Endothelial cell of umbilical vein (primary cell): ENCODE data around the gene RPL7L1. TPM values are rescaled to one million over a fixed set of nuclear protein-coding genes. Genes with fewer than 3 reads are reported as not detected.

Experiments
- BruUV-seq: library from RNA; stranded (reverse); fragments of 400-500 nt; replicated peaks from 2 replicates; lab custom pipeline; 2021; lab: Mats Ljungman, UMichigan
- CTCF ChIA-PET: fragments of 300-600, 350-600 bp; sonication (Branson Sonifier 250); formaldehyde crosslinking; loops from one replicate; lab custom pipeline; 2021; ENCODE audit warnings: antibody characterized with exemption, inconsistent platforms; lab: Charles Lee
- POLR2A ChIA-PET: fragments of 300-600, 350-600 bp; sonication (Branson Sonifier 250); formaldehyde crosslinking; loops from one replicate; lab custom pipeline; 2021; ENCODE audit warnings: antibody characterized with exemption, inconsistent platforms; lab: Charles Lee
- DNase-seq: peaks from one replicate; pipeline ENCODE4 v3.0.0-alpha.2; 2011; ENCODE audit warnings: low read depth, low spot score
- FAIRE-seq: peaks from 2 replicates; lab custom pipeline; 2011; peaks lifted over from hg19 to GRCh38; lab: Jason Lieb, UNC
- H2AFZ ChIP-seq: 2 replicates; pipeline ENCODE4 v1.6.0; 2012; ENCODE audit warnings: low read depth, low read length, control low read depth, inconsistent platforms
- H3K27ac ChIP-seq: 2 replicates; pipeline ENCODE4 v1.5.1; 2011; ENCODE audit warnings: low read depth, mild to moderate bottlenecking, control low read depth, low read length, moderate library complexity; ENCODE audit not compliant: insufficient read depth
- H3K27me3 ChIP-seq, 2 experiments: 2 replicates each; pipeline versions ENCODE4 v1.6.0 to v1.6.1; 2011; ENCODE audit warnings: low read length in 2 of 2, mixed read lengths in 1 of 2; ENCODE audit not compliant: control insufficient read depth in 2 of 2, insufficient read depth in 2 of 2
- H3K36me3 ChIP-seq, 2 experiments: 2 replicates in 1 of 2; 3 replicates in 1 of 2; pipeline ENCODE4 v1.5.1; 2011; ENCODE audit warnings: low read length in 2 of 2, mild to moderate bottlenecking in 1 of 2, moderate library complexity in 1 of 2; ENCODE audit not compliant: control insufficient read depth in 2 of 2, insufficient read depth in 2 of 2; ENCODE audit errors: extremely low read depth in 1 of 2
- H3K4me1 ChIP-seq: 3 replicates; pipeline ENCODE4 v1.5.1; 2011; ENCODE audit warnings: mild to moderate bottlenecking, low read length; ENCODE audit not compliant: control insufficient read depth, insufficient read depth; ENCODE audit errors: extremely low read depth
- H3K4me2 ChIP-seq: 2 replicates; pipeline ENCODE4 v1.6.1; 2011; ENCODE audit warnings: low read length, control low read depth, mixed read lengths; ENCODE audit not compliant: insufficient read depth
- H3K4me3 ChIP-seq, 3 experiments: fragments of 200-600 bp in 1 of 3; sonication (generic), shearing (Covaris generic) in 1 of 3; replicated peaks in 1 of 3; 2 replicates each; pipeline ENCODE4 v1.5.1; 2011 to 2016; ENCODE audit warnings: control low read depth in 3 of 3, low read length in 3 of 3, mild to moderate bottlenecking in 2 of 3, inconsistent platforms in 1 of 3, low read depth in 1 of 3, moderate library complexity in 1 of 3; ENCODE audit not compliant: insufficient read depth in 1 of 3
- H3K79me2 ChIP-seq: 2 replicates; pipeline ENCODE4 v1.6.0; 2012; ENCODE audit warnings: low read length, inconsistent platforms; ENCODE audit not compliant: control insufficient read depth, insufficient read depth
- H3K9ac ChIP-seq: replicated peaks from 2 replicates; pipeline ENCODE3; 2011; ENCODE audit warnings: low read length, control low read depth; ENCODE audit not compliant: insufficient read depth; ENCODE audit errors: extremely low read depth
- H3K9me1 ChIP-seq: replicated peaks from 3 replicates; pipeline ENCODE4 v1.6.0; 2011; ENCODE audit warnings: mild to moderate bottlenecking, low read length; ENCODE audit not compliant: control insufficient read depth, insufficient read depth; ENCODE audit errors: extremely low read depth
- H3K9me3 ChIP-seq: replicated peaks from 2 replicates; pipeline ENCODE4 v1.5.1; 2012; ENCODE audit warnings: low read length, inconsistent platforms; ENCODE audit not compliant: control insufficient read depth, insufficient read depth
- H4K20me1 ChIP-seq: replicated peaks from 2 replicates; pipeline ENCODE3; 2011; ENCODE audit warnings: mild to moderate bottlenecking, low read length; ENCODE audit not compliant: control insufficient read depth, insufficient read depth; ENCODE audit errors: extremely low read depth
- EZH2 ChIP-seq: IDR thresholded peaks from 2 replicates; pipeline ENCODE4 v1.6.1; 2012; ENCODE audit warnings: borderline replicate concordance, low read depth, mild to moderate bottlenecking, moderate library complexity, low read length, inconsistent platforms; ENCODE audit not compliant: severe bottlenecking
- FOS ChIP-seq: IDR thresholded peaks from 2 replicates; pipeline ENCODE4 v1.6.1; 2011; ENCODE audit warnings: mild to moderate bottlenecking, low read length, moderate library complexity, borderline replicate concordance; ENCODE audit not compliant: insufficient read depth
- MYC ChIP-seq: IDR thresholded peaks from one replicate; pipeline ENCODE4 v1.6.1; 2011; ENCODE audit warnings: mild to moderate bottlenecking, low read depth, low read length
- dilution Hi-C: fragments of 300-500 bp; cut with MboI; formaldehyde crosslinking; loops from one replicate; pipeline ENCODE4 v1.15.0; 2019; ENCODE audit warnings: low sequenced_read_pairs; ENCODE audit not compliant: extremely low pct_ligation_motif_present
- intact Hi-C: fragments of 100-400 bp; cut with micrococcal nuclease; formaldehyde crosslinking; loops from one replicate; pipeline ENCODE4 v1.10.0; 2022
- polyA plus RNA-seq, 4 experiments: library from polyadenylated mRNA; depleted of rRNA in 3 of 4; stranded (reverse) in 3 of 4; unstranded in 1 of 4; fragments of >200 nt; gene quantifications; 2 replicates each; pipeline versions ENCODE4 v1.2.1 to v1.2.3, GENCODE V29; 2011 to 2012; ENCODE audit warnings: missing spikeins in 1 of 4
- total RNA-seq: library from RNA; stranded (reverse); gene quantifications from 2 replicates; pipeline ENCODE4 v1.2.3, GENCODE V29; 2021
- TF ChIP-seq, protein P1 (sequence below): IDR thresholded peaks from 2 replicates; pipeline ENCODE4 v1.6.1; 2011; ENCODE audit not compliant: insufficient read depth, insufficient read length

Gene RPL7L1
- total and polyA plus RNA-seq, 2 donors (not counting 3 experiments of a cell fraction or from before 2014, with no cell fraction given): 36.9 to 103 TPM

- FAIRE-seq: no peak
- CTCF ChIA-PET: interaction anchor here (0.7 to 1.1 kb wide), 6 partner anchors 8 to 697 kb away, joined by 3 to 5 read pairs (median 3); no protein-coding TSS in a partner anchor
Observed at GRCh38 chr6:42911171-42912021, 32.0 kb downstream of the RPL7L1 start.

GRCh38 chr6:42914546-42914945 is 35.1 kb downstream of the RPL7L1 start:
- peaks cover 0 to 4% of the 10 kb centered on the region in 2 experiments for H3K27me3 ChIP-seq
- no peak for TF ChIP-seq MYC
- TF ChIP-seq, protein P1, sequence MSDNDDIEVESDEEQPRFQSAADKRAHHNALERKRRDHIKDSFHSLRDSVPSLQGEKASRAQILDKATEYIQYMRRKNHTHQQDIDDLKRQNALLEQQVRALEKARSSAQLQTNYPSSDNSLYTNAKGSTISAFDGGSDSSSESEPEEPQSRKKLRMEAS: no peak
- no peak for TF ChIP-seq FOS
- ChIA-PET CTCF (interaction anchor here (1.2 to 1.4 kb wide), 2 partner anchors 14 to 228 kb away, joined by 3 read pairs; no protein-coding TSS in a partner anchor), POLR2A (no interaction called here)
- intact Hi-C loops (no loop called here), dilution Hi-C loops (no loop called here)
- H3K79me2 ChIP-seq: no peaks in the 10 kb centered on the region
- H2AFZ ChIP-seq: no peak overlapping the region
- H3K27ac ChIP-seq: no peak overlapping the region
- no peak overlapping the region for H3K9ac ChIP-seq
- H3K9me1 ChIP-seq: no peaks in the 10 kb centered on the region
- no peaks in the 10 kb centered on the region for H4K20me1 ChIP-seq
- no TSS peak for BruUV-seq
- H3K4me1 ChIP-seq: no peaks in the 10 kb centered on the region
- no peak overlapping the region for H3K4me2 ChIP-seq
- H3K9me3 ChIP-seq: no peaks in the 10 kb centered on the region
- no peaks in the 10 kb centered on the region for H3K36me3 ChIP-seq
- H3K4me3 ChIP-seq: no peak overlapping the region
- DNase-seq (no peak), FAIRE-seq (no peak)

More at GRCh38 chr6:42911171-42912021, 32.0 kb downstream of the RPL7L1 start:
- Histone ChIP-seq H3K36me3 (no peaks in the 10 kb centered on the region), H3K9ac (no peak overlapping the region), H3K4me1 (no peaks in the 10 kb centered on the region), H3K9me3 (no peaks in the 10 kb centered on the region), H3K4me3 (peak overlapping the region in 1 of 3 experiments; percentile 6), H2AFZ (peak overlapping the region; percentile 44), H3K4me2 (peak overlapping the region; percentile 8), H3K27ac (no peak overlapping the region), H3K79me2 (no peaks in the 10 kb centered on the region), H3K9me1 (no peaks in the 10 kb centered on the region), H3K27me3 (peaks cover 2 to 6% of the 10 kb centered on the region in 2 experiments), H4K20me1 (no peaks in the 10 kb centered on the region)
- no TSS peak for BruUV-seq
- no peak for TF ChIP-seq EZH2
- TF ChIP-seq, protein P1: no peak
- POLR2A ChIA-PET: no interaction called here
- intact Hi-C loops: no loop called here
- dilution Hi-C loops: no loop called here
- no peak for DNase-seq
